Forelimb muscle (tissue), 1 donor: ENCODE results near the gene ESAM. TPM values are rescaled to one million over a fixed set of nuclear protein-coding genes. Genes with fewer than 3 reads are reported as not detected.

Experiments used
- DNase-seq: peaks from one replicate; pipeline ENCODE4 v3.0.0-alpha.2; 2013; ENCODE audit warnings: low read depth
- polyA plus RNA-seq: library from polyadenylated mRNA; unstranded; fragments of 120-200 nt; gene quantifications from one replicate; pipeline ENCODE4 v1.2.1, GENCODE V29; 2013; ENCODE audit not compliant: insufficient read length

Gene ESAM
- polyA plus RNA-seq, 1 donor, result 46.2 TPM

GRCh38 chr11:124732230-124732629, 29.9 kb downstream of the ESAM start:
- no peak for DNase-seq

DNA sequence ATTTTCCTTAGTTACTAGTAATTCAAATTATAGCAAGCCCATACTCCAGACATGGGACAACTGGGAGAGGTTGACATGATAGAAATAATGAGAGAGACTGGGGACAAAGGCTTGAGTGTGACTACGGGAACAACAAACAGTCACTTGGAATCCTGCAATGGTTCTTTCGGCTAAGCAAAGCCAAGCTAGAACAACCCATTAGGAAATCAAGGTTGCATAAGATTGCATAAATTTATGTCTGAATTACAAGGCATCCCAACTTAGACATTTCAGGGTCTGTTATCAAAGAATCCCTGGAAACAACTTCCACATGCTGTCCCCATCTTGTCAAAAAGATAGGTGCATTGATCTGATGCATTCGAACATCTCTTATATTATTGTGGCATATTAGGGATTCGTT, 32.5 kb downstream of the ESAM start:
- no peak for DNase-seq

DNA sequence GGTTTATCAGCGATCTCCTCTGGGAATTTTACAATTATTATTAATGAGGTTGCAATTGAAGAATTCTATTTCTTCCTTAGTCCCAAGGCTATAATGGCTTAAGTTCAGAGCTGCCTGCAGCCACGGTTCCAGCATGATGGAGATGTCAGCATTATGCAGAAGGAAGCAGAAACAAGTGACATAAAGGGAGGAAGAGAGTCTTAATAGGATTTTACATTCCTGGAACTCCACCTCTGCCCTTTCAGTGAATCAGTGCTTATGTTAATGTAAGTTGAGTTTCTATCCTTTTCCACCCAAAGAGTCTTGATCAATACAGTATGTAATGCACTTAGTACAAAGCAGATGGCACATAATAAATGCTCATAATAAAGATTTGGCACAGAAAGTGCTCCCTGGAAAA, 34.0 kb downstream of the ESAM start:
- no peak for DNase-seq

DNA sequence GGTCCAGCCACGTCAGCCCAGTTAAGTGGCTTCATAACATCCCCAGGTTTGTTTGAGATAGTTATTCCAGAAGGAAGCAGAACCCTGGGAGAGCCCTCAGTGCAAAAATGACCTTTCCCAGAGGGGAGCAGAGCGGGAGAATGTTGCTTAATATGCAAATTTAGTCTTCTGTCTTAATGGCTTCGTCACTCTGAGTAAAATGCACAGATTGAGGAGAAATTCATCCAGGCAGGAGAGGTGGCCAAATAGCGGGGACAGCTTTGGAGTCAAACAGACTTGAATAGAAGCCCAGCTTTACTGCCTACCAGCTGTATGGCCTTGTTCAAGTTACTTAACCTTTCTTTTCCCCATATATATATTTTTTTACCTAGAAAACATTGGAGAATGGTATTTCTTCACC, 34.6 kb downstream of the ESAM start:
- DNase-seq, result no peak

DNA sequence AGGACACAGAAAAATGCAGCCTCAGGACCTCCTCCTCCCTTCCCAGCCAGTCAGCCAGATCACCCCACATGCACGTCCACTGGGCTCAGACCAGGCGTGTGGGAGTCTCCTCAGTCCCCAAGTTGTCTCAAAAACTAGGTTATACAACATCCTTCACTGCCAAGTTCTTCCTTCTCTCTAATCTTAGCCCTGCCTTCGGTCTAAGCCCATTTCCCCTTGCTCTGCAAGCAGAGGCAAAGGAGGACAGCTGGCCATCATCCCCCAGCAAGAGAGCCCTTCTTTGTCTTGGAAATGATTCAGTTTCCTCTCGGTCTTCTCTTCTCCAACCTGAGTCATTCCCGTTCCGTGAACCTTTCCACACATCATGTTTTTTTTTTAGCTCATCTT, 36.4 kb downstream of the ESAM start:
- no peak for DNase-seq

- DNase-seq, result no peak
Observed at GRCh38 chr11:124724979-124725718, 36.9 kb downstream of the ESAM start.

- DNase-seq, result no peak
Observed at GRCh38 chr11:124722176-124722575, 39.9 kb downstream of the ESAM start.

GRCh38 chr11:124719534-124719933, 42.6 kb downstream of the ESAM start:
- no peak for DNase-seq

- DNase-seq, result no peak
Observed at GRCh38 chr11:124718801-124719200, 43.3 kb downstream of the ESAM start.

GRCh38 chr11:124717786-124718651, 44.1 kb downstream of the ESAM start:
- no peak for DNase-seq

DNA sequence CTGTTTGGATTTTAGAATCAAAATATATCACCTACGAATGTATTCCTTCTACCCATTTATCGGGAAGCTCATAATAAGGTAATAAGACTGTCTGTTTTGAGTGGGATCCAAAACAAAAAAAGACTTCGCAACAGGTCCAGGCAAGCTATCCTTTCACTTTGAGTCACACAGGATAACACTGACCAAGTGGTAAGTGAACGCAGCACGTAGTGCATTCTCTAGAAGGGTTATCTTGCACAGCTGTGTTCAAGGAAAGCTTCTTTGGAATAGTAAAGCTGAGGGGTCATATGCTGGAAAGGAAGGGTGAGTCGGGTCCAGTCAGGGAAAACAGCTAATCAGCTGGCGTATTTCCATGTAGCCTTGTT, 44.7 kb downstream of the ESAM start:
- DNase-seq, result no peak

GRCh38 chr11:124716591-124716990, 45.5 kb downstream of the ESAM start:
- no peak for DNase-seq

DNA sequence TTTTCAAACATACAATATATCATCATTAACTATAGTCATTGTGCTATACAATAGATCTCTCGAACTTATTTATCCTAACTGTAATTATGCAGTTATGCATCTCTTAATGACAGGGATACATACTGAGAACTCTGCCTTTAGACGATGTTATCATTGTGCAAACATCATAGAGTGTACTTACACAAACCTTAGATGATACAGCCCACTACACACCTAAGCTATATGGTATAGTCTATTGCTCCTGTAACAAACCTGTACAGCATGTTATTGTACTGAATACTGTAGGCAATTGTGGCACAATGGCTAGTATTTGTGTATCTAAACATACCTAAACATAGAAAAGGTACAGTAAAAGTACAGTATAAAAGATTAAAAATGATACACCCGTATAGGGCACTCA, 49.7 kb downstream of the ESAM start:
- no peak for DNase-seq

GRCh38 chr11:124707829-124708228, 54.3 kb downstream of the ESAM start:
- no peak for DNase-seq

Other genes starting within 250 kb of the ESAM start
- not detected for gene OR8B12, start 218.6 kb downstream of the ESAM start, polyA plus RNA-seq
- 0.25 TPM for gene OR8A1, start 192.3 kb downstream of the ESAM start, polyA plus RNA-seq
- not detected for gene PANX3, start 150.9 kb downstream of the ESAM start, polyA plus RNA-seq
- 23.5 TPM for gene TBRG1, start 139.4 kb downstream of the ESAM start, polyA plus RNA-seq
- gene SIAE, start 88.6 kb downstream of the ESAM start, polyA plus RNA-seq, result 7.4 TPM
- 3.3 TPM for gene SPA17, start 88.4 kb downstream of the ESAM start, polyA plus RNA-seq
- gene NRGN, start 22.3 kb downstream of the ESAM start, polyA plus RNA-seq, result 4.7 TPM
- 1.1 TPM for gene VSIG2, start 10.0 kb downstream of the ESAM start, polyA plus RNA-seq
- 15.3 TPM for gene MSANTD2, start 38.1 kb upstream of the ESAM start, polyA plus RNA-seq
- 34.2 TPM for gene ROBO3, start 103.1 kb upstream of the ESAM start, polyA plus RNA-seq
- 23.0 TPM for gene ROBO4, start 135.6 kb upstream of the ESAM start, polyA plus RNA-seq
- gene HEPN1, start 157.0 kb upstream of the ESAM start, polyA plus RNA-seq, result 0.20 TPM
- gene HEPACAM, start 173.8 kb upstream of the ESAM start, polyA plus RNA-seq, result 0.06 TPM
- gene CCDC15, start 191.9 kb upstream of the ESAM start, polyA plus RNA-seq, result 3.0 TPM